K562 (cell line): ENCODE data around the gene TRIM24.

Experiments
- CBX1 ChIP-seq: sonication (generic); IDR thresholded peaks from 2 replicates; pipeline ENCODE4 v1.6.1; 2016; ENCODE audit warnings: antibody characterized with exemption, low read depth, mild to moderate bottlenecking
- CBX8 ChIP-seq: fragments of 200-600 bp; sonication (generic); IDR thresholded peaks from 2 replicates; pipeline ENCODE4 v1.6.1; 2012; ENCODE audit warnings: borderline replicate concordance, mixed run types, low read depth, mild to moderate bottlenecking, moderate library complexity, mixed read lengths, low read length, control low read depth, inconsistent platforms; ENCODE audit not compliant: poor library complexity, severe bottlenecking; ENCODE audit errors: extremely low read depth
- CEBPB ChIP-seq: fragments of 450-650 bp; IDR thresholded peaks from 2 replicates; pipeline ENCODE4 v1.6.1; 2016; ENCODE audit warnings: missing genetic modification characterization, missing compliant biosample characterization
- CHD1 ChIP-seq: fragments of 200-600 bp; sonication (generic); IDR thresholded peaks from one replicate; pipeline ENCODE4 v1.6.1; 2012; ENCODE audit warnings: mild to moderate bottlenecking, moderate library complexity, low read length, inconsistent platforms
- NCOA1 ChIP-seq: fragments of 450-650 bp; IDR thresholded peaks from 2 replicates; pipeline ENCODE4 v1.6.1; 2016; ENCODE audit warnings: low read depth
- NCOA4 ChIP-seq: fragments of 450-650 bp; IDR thresholded peaks from 2 replicates; pipeline ENCODE4 v1.6.1; 2018; ENCODE audit warnings: mild to moderate bottlenecking; ENCODE audit not compliant: partially characterized antibody
- POLR2AphosphoS5 ChIP-seq: IDR thresholded peaks from 2 replicates; pipeline ENCODE4 v1.6.1; 2011; ENCODE audit warnings: mild to moderate bottlenecking, low read depth, low read length, moderate library complexity; ENCODE audit not compliant: control insufficient read depth, insufficient read depth
- SMARCC2 ChIP-seq: fragments of 450-650 bp; IDR thresholded peaks from 2 replicates; pipeline ENCODE4 v1.6.1; 2017; ENCODE audit warnings: antibody characterized with exemption, moderate library complexity, mild to moderate bottlenecking, low read depth
- SMC3 ChIP-seq: conservative IDR thresholded peaks from 2 replicates; pipeline ENCODE4 v1.6.1; 2011; ENCODE audit warnings: low read depth, low read length, improper control_type of control experiment; ENCODE audit not compliant: insufficient read depth
- ZBTB7A ChIP-seq: IDR thresholded peaks from 2 replicates; pipeline ENCODE4 v1.6.1; 2011; ENCODE audit warnings: low read depth, mild to moderate bottlenecking, low read length, moderate library complexity, borderline replicate concordance; ENCODE audit not compliant: control insufficient read depth
- ZNF3 ChIP-seq: fragments of 250-450 bp; sonication (Bioruptor Pico); IDR thresholded peaks from 2 replicates; pipeline ENCODE4 v1.5.0; 2021; ENCODE audit warnings: mild to moderate bottlenecking, moderate library complexity
- TF ChIP-seq, protein P1 (sequence below): sonication (generic); formaldehyde crosslinking; IDR thresholded peaks from 2 replicates; pipeline ENCODE4 v1.9.0; 2022; ENCODE audit warnings: mild to moderate bottlenecking, missing genetic modification reagents
- TF ChIP-seq, protein P2 (sequence below): sonication (generic); formaldehyde crosslinking; IDR thresholded peaks from 2 replicates; pipeline ENCODE4 v1.5.0; 2020; ENCODE audit warnings: missing genetic modification reagents
- TF ChIP-seq, protein P3 (sequence below), 3 experiments: IDR thresholded peaks in 2 of 3; conservative IDR thresholded peaks in 1 of 3; 2 replicates each; pipeline ENCODE4 v1.5.1; 2011 to 2012; ENCODE audit warnings: low read length in 3 of 3, mild to moderate bottlenecking in 3 of 3, control low read depth in 2 of 3, improper control_type of control experiment in 1 of 3, inconsistent platforms in 1 of 3, low read depth in 1 of 3, mixed read lengths in 1 of 3, moderate library complexity in 1 of 3; ENCODE audit not compliant: insufficient read depth in 2 of 3

DNA sequence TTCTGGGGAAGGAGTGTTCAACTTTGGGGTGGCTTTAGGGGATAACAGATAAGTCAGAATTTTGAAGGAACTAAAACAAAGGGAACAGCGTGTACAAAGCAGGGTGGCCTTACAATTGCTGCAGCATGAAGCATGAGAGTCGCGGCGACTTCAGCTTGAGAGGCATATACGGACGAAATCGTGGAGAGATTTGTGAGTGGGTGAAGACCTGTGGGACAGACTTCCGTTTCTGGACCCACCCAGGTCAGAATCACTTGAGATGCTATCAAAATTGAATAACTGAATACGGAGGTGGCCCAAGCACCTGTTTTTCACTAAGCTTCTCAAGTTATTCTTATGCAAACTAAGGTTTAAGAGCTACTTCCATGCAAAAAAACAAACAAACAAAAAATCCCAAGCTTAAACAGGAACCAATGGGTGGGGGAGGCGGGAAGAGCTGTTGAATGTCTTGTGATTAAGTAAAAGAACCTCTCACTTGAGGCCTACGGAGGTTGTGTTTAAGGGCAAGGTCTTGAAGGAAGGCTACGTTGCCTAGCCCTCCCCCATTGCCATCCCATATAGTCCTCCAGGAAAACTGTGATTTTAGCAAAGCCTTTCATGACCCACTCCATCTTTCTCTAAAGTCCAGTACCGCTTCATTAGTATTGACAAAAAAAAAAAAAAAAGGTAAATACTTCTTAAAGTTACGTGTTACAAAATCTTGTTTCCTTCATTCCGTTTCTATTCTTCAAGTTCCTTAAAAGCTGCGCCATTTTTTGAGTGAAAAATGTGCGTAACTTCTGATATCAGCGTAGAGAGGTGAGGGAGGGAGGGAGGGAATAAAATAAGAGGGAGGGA, 1.3 kb upstream of the TRIM24 start:
- TF ChIP-seq, protein P1, sequence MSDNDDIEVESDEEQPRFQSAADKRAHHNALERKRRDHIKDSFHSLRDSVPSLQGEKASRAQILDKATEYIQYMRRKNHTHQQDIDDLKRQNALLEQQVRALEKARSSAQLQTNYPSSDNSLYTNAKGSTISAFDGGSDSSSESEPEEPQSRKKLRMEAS (CRISPR knock-in tag) = no peak
- TF ChIP-seq SMC3 = no peak
- no peak for TF ChIP-seq CBX8
- TF ChIP-seq NCOA4 = no peak
- TF ChIP-seq ZBTB7A = no peak
- TF ChIP-seq CHD1 = no peak
- TF ChIP-seq SMARCC2 = no peak
- TF ChIP-seq POLR2AphosphoS5 = no peak
- TF ChIP-seq CEBPB = no peak
- TF ChIP-seq, protein P2, sequence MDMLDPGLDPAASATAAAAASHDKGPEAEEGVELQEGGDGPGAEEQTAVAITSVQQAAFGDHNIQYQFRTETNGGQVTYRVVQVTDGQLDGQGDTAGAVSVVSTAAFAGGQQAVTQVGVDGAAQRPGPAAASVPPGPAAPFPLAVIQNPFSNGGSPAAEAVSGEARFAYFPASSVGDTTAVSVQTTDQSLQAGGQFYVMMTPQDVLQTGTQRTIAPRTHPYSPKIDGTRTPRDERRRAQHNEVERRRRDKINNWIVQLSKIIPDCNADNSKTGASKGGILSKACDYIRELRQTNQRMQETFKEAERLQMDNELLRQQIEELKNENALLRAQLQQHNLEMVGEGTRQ = no peak
- no peak for TF ChIP-seq CBX1
- no peak for TF ChIP-seq ZNF3 (CRISPR knock-in tag)
- TF ChIP-seq NCOA1 = no peak
- TF ChIP-seq, protein P3, sequence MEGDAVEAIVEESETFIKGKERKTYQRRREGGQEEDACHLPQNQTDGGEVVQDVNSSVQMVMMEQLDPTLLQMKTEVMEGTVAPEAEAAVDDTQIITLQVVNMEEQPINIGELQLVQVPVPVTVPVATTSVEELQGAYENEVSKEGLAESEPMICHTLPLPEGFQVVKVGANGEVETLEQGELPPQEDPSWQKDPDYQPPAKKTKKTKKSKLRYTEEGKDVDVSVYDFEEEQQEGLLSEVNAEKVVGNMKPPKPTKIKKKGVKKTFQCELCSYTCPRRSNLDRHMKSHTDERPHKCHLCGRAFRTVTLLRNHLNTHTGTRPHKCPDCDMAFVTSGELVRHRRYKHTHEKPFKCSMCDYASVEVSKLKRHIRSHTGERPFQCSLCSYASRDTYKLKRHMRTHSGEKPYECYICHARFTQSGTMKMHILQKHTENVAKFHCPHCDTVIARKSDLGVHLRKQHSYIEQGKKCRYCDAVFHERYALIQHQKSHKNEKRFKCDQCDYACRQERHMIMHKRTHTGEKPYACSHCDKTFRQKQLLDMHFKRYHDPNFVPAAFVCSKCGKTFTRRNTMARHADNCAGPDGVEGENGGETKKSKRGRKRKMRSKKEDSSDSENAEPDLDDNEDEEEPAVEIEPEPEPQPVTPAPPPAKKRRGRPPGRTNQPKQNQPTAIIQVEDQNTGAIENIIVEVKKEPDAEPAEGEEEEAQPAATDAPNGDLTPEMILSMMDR (IDR thresholded peaks at IDR 0.05 in 2 of 3, conservative IDR thresholded peaks at IDR 0.05 in 1 of 3; ENCODE audit: insufficient read depth in 2 of 3, low read depth in 1 of 3, low read length in 3 of 3) = no peak
